ENCODE results near the gene SRL. TPM values are rescaled to one million over a fixed set of nuclear protein-coding genes. Genes with fewer than 3 reads are reported as not detected.

SRL gene
- total and polyA plus RNA-seq, 2 of the 13 experiments (the other 11 are each of a cell fraction or from before 2014, with no cell fraction given) = 0.05 TPM; not detected in 1

DNA sequence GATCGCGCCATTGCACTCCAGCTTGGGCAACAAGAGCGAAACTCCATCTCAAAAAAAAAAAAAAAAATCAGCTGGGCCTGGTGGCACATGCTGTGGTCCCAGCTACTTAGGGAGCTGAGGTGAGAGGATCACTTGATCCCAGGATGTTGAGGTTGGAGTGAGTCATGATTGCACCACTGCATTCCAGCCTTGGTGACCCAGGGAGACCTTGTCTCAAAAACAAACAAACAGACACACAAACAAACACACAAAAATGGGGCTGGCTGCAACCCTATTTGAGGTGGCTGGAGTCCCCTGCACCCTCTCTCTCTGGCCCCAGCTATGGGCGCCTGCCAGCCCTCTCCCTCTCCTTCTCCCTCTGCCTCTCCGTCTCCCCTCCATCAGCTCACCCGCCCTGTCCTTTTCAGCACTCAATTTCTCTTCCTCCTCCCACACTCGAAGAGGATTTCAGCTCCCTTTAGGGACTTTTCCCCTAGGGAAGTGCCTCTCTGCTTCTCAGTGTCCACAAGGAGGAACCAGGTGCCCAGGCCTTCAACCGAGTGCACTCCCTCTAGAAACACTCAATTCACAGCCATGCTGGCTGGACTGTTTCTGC, 48.5 kb upstream of the SRL start (continued):
- TF ChIP-seq PATZ1 (CRISPR knock-in tag; IDR thresholded peaks at IDR 0.05) (no peak), SNRNP70 (IDR thresholded peaks at IDR 0.05; ENCODE audit: low read depth, low read length) (no peak), RXRA (CRISPR knock-in tag; IDR thresholded peaks at IDR 0.05) (peak; percentile 79; the same call in 1 of the 2 replicates), ZNF773 (CRISPR knock-in tag; IDR thresholded peaks at IDR 0.05; ENCODE audit: borderline replicate concordance) (no peak), HMGXB4 (CRISPR knock-in tag; IDR thresholded peaks at IDR 0.05; ENCODE audit: borderline replicate concordance in 1 of 2, low read depth in 1 of 2) (peak in 1 of 2 experiments; percentile 54; a peak in 1 of 4 replicates), NFE2L1 (CRISPR knock-in tag; IDR thresholded peaks at IDR 0.05; ENCODE audit: borderline replicate concordance) (no peak), ZNF784 (CRISPR knock-in tag; IDR thresholded peaks at IDR 0.05; ENCODE audit: borderline replicate concordance) (no peak), SOX13 (IDR thresholded peaks at IDR 0.05) (0 out of 2 replicates have a peak, but pooled peaks have one; percentile 28), SOX13 (CRISPR knock-in tag; conservative IDR thresholded peaks at IDR 0.05 in 1 of 2, IDR thresholded peaks at IDR 0.05 in 1 of 2) (no peak; a peak in 1 of 4 replicates), CENPT (CRISPR knock-in tag; IDR thresholded peaks at IDR 0.05; ENCODE audit: low read depth) (no peak), DNMT1 (CRISPR knock-in tag; IDR thresholded peaks at IDR 0.05) (no peak), ZNF12 (CRISPR knock-in tag; IDR thresholded peaks at IDR 0.05) (no peak)
- TF ChIP-seq, protein P1, sequence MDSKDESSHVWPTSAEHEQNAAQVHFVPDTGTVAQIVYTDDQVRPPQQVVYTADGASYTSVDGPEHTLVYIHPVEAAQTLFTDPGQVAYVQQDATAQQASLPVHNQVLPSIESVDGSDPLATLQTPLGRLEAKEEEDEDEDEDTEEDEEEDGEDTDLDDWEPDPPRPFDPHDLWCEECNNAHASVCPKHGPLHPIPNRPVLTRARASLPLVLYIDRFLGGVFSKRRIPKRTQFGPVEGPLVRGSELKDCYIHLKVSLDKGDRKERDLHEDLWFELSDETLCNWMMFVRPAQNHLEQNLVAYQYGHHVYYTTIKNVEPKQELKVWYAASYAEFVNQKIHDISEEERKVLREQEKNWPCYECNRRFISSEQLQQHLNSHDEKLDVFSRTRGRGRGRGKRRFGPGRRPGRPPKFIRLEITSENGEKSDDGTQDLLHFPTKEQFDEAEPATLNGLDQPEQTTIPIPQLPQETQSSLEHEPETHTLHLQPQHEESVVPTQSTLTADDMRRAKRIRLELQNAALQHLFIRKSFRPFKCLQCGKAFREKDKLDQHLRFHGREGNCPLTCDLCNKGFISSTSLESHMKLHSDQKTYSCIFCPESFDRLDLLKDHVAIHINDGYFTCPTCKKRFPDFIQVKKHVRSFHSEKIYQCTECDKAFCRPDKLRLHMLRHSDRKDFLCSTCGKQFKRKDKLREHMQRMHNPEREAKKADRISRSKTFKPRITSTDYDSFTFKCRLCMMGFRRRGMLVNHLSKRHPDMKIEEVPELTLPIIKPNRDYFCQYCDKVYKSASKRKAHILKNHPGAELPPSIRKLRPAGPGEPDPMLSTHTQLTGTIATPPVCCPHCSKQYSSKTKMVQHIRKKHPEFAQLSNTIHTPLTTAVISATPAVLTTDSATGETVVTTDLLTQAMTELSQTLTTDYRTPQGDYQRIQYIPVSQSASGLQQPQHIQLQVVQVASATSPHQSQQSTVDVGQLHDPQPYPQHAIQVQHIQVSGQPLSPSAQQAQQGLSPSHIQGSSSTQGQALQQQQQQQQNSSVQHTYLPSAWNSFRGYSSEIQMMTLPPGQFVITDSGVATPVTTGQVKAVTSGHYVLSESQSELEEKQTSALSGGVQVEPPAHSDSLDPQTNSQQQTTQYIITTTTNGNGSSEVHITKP (CRISPR knock-in tag; IDR thresholded peaks at IDR 0.05; ENCODE audit: low read depth) = peak; percentile 31; the same call in 1 of the 2 replicates
- TF ChIP-seq, protein P2, sequence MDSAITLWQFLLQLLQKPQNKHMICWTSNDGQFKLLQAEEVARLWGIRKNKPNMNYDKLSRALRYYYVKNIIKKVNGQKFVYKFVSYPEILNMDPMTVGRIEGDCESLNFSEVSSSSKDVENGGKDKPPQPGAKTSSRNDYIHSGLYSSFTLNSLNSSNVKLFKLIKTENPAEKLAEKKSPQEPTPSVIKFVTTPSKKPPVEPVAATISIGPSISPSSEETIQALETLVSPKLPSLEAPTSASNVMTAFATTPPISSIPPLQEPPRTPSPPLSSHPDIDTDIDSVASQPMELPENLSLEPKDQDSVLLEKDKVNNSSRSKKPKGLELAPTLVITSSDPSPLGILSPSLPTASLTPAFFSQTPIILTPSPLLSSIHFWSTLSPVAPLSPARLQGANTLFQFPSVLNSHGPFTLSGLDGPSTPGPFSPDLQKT (CRISPR knock-in tag; IDR thresholded peaks at IDR 0.05; ENCODE audit: borderline replicate concordance) = no peak
- TF ChIP-seq, protein P3, sequence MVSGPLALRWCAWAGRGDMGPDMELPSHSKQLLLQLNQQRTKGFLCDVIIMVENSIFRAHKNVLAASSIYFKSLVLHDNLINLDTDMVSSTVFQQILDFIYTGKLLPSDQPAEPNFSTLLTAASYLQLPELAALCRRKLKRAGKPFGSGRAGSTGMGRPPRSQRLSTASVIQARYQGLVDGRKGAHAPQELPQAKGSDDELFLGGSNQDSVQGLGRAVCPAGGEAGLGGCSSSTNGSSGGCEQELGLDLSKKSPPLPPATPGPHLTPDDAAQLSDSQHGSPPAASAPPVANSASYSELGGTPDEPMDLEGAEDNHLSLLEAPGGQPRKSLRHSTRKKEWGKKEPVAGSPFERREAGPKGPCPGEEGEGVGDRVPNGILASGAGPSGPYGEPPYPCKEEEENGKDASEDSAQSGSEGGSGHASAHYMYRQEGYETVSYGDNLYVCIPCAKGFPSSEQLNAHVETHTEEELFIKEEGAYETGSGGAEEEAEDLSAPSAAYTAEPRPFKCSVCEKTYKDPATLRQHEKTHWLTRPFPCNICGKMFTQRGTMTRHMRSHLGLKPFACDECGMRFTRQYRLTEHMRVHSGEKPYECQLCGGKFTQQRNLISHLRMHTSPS (CRISPR knock-in tag; IDR thresholded peaks at IDR 0.05; ENCODE audit: low read depth) = no peak

All from HepG2 (cell line).